ENCODE measurements around the gene CCT7.

- TF ChIP-seq CTCF (conservative IDR thresholded peaks at IDR 0.05 in 1 of 2, IDR thresholded peaks at IDR 0.05 in 1 of 2; ENCODE audit: extremely low read depth in 1 of 2, insufficient read depth in 1 of 2, low read depth in 1 of 2, low read length in 2 of 2), result no peak
- no peak for TF ChIP-seq EZH2 (IDR thresholded peaks at IDR 0.05; ENCODE audit: borderline replicate concordance, low read length)
Measured at GRCh38 chr2:73264332-73264606, 30.2 kb downstream of the CCT7 start.

All from mammary epithelial cell (primary cell).